ENCODE results near the gene KAZN.

Gene KAZN

DNA sequence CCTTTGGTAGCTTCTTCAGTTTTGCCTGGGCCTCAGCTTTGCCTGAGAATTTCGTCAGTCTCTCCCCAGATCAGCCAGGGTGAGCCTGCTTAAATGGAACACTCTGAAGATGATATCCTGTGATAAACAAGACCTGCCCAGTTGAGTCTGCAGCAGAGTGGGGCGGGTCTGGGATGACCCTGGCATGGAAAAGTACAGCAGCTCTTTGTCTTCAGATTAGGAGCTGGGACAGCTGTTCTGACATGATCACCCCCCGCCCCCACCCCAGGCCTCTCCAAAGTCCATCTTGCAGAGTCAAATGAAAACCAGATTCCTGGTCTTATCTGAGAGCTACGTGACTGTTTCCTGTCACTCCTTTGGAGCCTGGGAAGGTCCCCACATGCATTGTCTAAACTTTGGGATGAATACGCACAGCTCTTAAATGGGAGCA, 552.9 kb downstream of the KAZN start:
- H3K4me2 ChIP-seq (ENCODE audit: low read depth, low read length, poor library complexity, severe bottlenecking) = no peak overlapping the region
- H3K4me3 ChIP-seq (ENCODE audit: low read length, poor library complexity, severe bottlenecking) = no peak overlapping the region
- peaks cover 12% of the 10 kb centered on the region for H3K27me3 ChIP-seq (ENCODE audit: insufficient read depth, low read length, poor library complexity, severe bottlenecking)
- H3K9me3 ChIP-seq (ENCODE audit: insufficient read depth, low read depth, low read length) = no peaks in the 10 kb centered on the region
- H3K79me2 ChIP-seq (ENCODE audit: insufficient read depth, low read length) = no peaks in the 10 kb centered on the region
- H3K9ac ChIP-seq (ENCODE audit: low read depth, low read length, poor library complexity, severe bottlenecking) = no peak overlapping the region
- no peak for TF ChIP-seq EZH2phosphoT487 (IDR thresholded peaks at IDR 0.05; ENCODE audit: borderline replicate concordance)
- TF ChIP-seq, protein P1, sequence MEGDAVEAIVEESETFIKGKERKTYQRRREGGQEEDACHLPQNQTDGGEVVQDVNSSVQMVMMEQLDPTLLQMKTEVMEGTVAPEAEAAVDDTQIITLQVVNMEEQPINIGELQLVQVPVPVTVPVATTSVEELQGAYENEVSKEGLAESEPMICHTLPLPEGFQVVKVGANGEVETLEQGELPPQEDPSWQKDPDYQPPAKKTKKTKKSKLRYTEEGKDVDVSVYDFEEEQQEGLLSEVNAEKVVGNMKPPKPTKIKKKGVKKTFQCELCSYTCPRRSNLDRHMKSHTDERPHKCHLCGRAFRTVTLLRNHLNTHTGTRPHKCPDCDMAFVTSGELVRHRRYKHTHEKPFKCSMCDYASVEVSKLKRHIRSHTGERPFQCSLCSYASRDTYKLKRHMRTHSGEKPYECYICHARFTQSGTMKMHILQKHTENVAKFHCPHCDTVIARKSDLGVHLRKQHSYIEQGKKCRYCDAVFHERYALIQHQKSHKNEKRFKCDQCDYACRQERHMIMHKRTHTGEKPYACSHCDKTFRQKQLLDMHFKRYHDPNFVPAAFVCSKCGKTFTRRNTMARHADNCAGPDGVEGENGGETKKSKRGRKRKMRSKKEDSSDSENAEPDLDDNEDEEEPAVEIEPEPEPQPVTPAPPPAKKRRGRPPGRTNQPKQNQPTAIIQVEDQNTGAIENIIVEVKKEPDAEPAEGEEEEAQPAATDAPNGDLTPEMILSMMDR (conservative IDR thresholded peaks at IDR 0.05; ENCODE audit: low read length) = no peak
- no peaks in the 10 kb centered on the region for H3K36me3 ChIP-seq (ENCODE audit: insufficient read depth, low read length)
- H3K9me2 ChIP-seq (replicated peaks; ENCODE audit: low read depth, low read length) = no peaks in the 10 kb centered on the region
- H3F3A ChIP-seq (ENCODE audit: low read depth) = no peaks in the 10 kb centered on the region
- H3K4me1 ChIP-seq (ENCODE audit: insufficient read depth, low read length, poor library complexity, severe bottlenecking) = no peaks in the 10 kb centered on the region
- H2AFZ ChIP-seq (ENCODE audit: low read length) = no peak overlapping the region
- H4K20me1 ChIP-seq (ENCODE audit: insufficient read depth, low read length, poor library complexity, severe bottlenecking) = no peaks in the 10 kb centered on the region

- Histone ChIP-seq H3K9me2 (replicated peaks; ENCODE audit: low read depth, low read length) (no peaks in the 10 kb centered on the region), H3K9me3 (ENCODE audit: insufficient read depth, low read depth, low read length) (no peaks in the 10 kb centered on the region), H3F3A (ENCODE audit: low read depth) (no peaks in the 10 kb centered on the region), H4K20me1 (ENCODE audit: insufficient read depth, low read length, poor library complexity, severe bottlenecking) (no peaks in the 10 kb centered on the region), H3K36me3 (ENCODE audit: insufficient read depth, low read length) (no peaks in the 10 kb centered on the region), H3K4me2 (ENCODE audit: low read depth, low read length, poor library complexity, severe bottlenecking) (peak overlapping the region; percentile 89), H2AFZ (ENCODE audit: low read length) (no peak overlapping the region), H3K4me3 (ENCODE audit: low read length, poor library complexity, severe bottlenecking) (no peak overlapping the region), H3K9ac (ENCODE audit: low read depth, low read length, poor library complexity, severe bottlenecking) (no peak overlapping the region), H3K27me3 (ENCODE audit: insufficient read depth, low read length, poor library complexity, severe bottlenecking) (peaks cover 12% of the 10 kb centered on the region), H3K79me2 (ENCODE audit: insufficient read depth, low read length) (no peaks in the 10 kb centered on the region), H3K4me1 (ENCODE audit: insufficient read depth, low read length, poor library complexity, severe bottlenecking) (no peaks in the 10 kb centered on the region)
- TF ChIP-seq, protein P1 (conservative IDR thresholded peaks at IDR 0.05; ENCODE audit: low read length) = no peak
- no peak for TF ChIP-seq EZH2phosphoT487 (IDR thresholded peaks at IDR 0.05; ENCODE audit: borderline replicate concordance)
These were observed 553.4 kb downstream of the KAZN start for GRCh38 chr1:15151871-15152270.

DNA sequence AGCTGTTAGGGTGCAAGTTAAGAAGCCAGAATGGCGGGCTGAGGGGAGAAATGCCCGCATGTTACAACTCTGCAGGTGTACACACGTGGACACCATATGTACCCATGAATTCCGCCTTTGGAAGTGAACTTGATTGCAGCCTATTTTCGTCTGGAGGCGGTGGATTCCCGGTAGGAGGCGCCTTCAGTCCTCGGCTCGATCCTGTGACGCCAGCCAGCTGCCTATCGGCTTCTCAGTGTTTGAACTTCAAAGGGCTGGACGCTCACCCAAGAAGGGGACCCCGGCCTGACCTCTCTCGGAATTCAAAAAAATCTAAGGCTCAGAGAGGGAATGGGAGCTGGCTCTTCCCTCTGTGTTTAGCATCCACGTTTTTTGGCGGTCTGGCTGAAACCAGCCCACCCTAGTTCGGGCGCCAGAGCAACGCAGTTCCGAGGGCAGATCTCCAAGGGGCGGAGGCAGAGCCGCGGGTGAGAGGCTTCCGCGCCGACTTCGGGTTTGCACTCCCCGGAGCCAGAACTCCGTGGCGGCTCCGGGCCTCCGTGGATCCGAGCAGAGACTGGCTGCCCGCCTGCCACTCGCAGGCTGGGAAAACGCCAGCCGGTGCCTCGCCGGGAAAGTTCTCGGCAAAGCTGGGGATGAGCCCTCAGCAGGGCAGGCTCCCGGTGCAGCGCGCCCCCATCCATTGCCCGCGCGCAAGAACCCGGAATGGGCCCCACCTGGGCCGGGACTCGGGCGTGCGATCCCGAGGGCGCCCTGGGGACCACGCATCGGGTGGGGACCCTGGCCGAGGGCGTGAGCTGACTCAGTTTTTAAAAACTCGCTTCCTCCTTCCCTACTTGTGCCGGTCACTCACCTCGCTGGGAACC, 554.1 kb downstream of the KAZN start:
- TF ChIP-seq, protein P1 (conservative IDR thresholded peaks at IDR 0.05; ENCODE audit: low read length) = peak; percentile 42
- TF ChIP-seq EZH2phosphoT487 (IDR thresholded peaks at IDR 0.05; ENCODE audit: borderline replicate concordance) = no peak
- no peaks in the 10 kb centered on the region for H3K79me2 ChIP-seq (ENCODE audit: insufficient read depth, low read length)
- no peaks in the 10 kb centered on the region for H3K9me2 ChIP-seq (replicated peaks; ENCODE audit: low read depth, low read length)
- no peaks in the 10 kb centered on the region for H3K4me1 ChIP-seq (ENCODE audit: insufficient read depth, low read length, poor library complexity, severe bottlenecking)
- peak overlapping the region; percentile 89 for H3K4me2 ChIP-seq (ENCODE audit: low read depth, low read length, poor library complexity, severe bottlenecking)
- peak overlapping the region; percentile 69 for H3K4me3 ChIP-seq (ENCODE audit: low read length, poor library complexity, severe bottlenecking)
- no peaks in the 10 kb centered on the region for H4K20me1 ChIP-seq (ENCODE audit: insufficient read depth, low read length, poor library complexity, severe bottlenecking)
- H3K9me3 ChIP-seq (ENCODE audit: insufficient read depth, low read depth, low read length) = no peaks in the 10 kb centered on the region
- peaks cover 12% of the 10 kb centered on the region for H3K27me3 ChIP-seq (ENCODE audit: insufficient read depth, low read length, poor library complexity, severe bottlenecking)
- H3K9ac ChIP-seq (ENCODE audit: low read depth, low read length, poor library complexity, severe bottlenecking) = peak overlapping the region; percentile 1
- H3K36me3 ChIP-seq (ENCODE audit: insufficient read depth, low read length) = no peaks in the 10 kb centered on the region
- H2AFZ ChIP-seq (ENCODE audit: low read length) = peak overlapping the region; percentile 94
- H3F3A ChIP-seq (ENCODE audit: low read depth) = no peaks in the 10 kb centered on the region
